GM06990 (cell line): ENCODE results near the gene TOP3B.
"Not testable (repeated sequence)": the region's sequence is repeated elsewhere in the genome, so short reads cannot be mapped to it uniquely, and the experiment has no call there.

Source experiments
- DNase-seq: peaks from one replicate; pipeline ENCODE4 v3.0.0-alpha.2; 2011; ENCODE audit not compliant: insufficient read length; ENCODE audit errors: extremely low read depth
- H3K27me3 ChIP-seq: replicated peaks from 2 replicates; pipeline ENCODE4 v1.6.0; 2011; ENCODE audit warnings: low read length; ENCODE audit not compliant: control insufficient read depth, insufficient read depth
- H3K36me3 ChIP-seq: 2 replicates; pipeline ENCODE4 v1.5.1; 2011; ENCODE audit warnings: low read length; ENCODE audit not compliant: control insufficient read depth, insufficient read depth
- H3K4me3 ChIP-seq: replicated peaks from 2 replicates; pipeline ENCODE4 v1.5.1; 2011; ENCODE audit warnings: low read depth, mild to moderate bottlenecking, control low read depth, low read length
- TF ChIP-seq, protein P1 (sequence below): IDR thresholded peaks from 2 replicates; pipeline ENCODE4 v1.5.1; 2011; ENCODE audit warnings: low read length, control low read depth, mild to moderate bottlenecking, inconsistent platforms; ENCODE audit not compliant: insufficient read depth, poor library complexity, severe bottlenecking

The TOP3B gene

GRCh38 chr22:21917959-21918261 lies 64.7 kb downstream of the TOP3B start:
- H3K36me3 ChIP-seq = no peaks in the 10 kb centered on the region
- H3K4me3 ChIP-seq = no peak overlapping the region
- no peak for DNase-seq
- no peaks in the 10 kb centered on the region for H3K27me3 ChIP-seq
- TF ChIP-seq, protein P1, sequence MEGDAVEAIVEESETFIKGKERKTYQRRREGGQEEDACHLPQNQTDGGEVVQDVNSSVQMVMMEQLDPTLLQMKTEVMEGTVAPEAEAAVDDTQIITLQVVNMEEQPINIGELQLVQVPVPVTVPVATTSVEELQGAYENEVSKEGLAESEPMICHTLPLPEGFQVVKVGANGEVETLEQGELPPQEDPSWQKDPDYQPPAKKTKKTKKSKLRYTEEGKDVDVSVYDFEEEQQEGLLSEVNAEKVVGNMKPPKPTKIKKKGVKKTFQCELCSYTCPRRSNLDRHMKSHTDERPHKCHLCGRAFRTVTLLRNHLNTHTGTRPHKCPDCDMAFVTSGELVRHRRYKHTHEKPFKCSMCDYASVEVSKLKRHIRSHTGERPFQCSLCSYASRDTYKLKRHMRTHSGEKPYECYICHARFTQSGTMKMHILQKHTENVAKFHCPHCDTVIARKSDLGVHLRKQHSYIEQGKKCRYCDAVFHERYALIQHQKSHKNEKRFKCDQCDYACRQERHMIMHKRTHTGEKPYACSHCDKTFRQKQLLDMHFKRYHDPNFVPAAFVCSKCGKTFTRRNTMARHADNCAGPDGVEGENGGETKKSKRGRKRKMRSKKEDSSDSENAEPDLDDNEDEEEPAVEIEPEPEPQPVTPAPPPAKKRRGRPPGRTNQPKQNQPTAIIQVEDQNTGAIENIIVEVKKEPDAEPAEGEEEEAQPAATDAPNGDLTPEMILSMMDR = no peak

DNA sequence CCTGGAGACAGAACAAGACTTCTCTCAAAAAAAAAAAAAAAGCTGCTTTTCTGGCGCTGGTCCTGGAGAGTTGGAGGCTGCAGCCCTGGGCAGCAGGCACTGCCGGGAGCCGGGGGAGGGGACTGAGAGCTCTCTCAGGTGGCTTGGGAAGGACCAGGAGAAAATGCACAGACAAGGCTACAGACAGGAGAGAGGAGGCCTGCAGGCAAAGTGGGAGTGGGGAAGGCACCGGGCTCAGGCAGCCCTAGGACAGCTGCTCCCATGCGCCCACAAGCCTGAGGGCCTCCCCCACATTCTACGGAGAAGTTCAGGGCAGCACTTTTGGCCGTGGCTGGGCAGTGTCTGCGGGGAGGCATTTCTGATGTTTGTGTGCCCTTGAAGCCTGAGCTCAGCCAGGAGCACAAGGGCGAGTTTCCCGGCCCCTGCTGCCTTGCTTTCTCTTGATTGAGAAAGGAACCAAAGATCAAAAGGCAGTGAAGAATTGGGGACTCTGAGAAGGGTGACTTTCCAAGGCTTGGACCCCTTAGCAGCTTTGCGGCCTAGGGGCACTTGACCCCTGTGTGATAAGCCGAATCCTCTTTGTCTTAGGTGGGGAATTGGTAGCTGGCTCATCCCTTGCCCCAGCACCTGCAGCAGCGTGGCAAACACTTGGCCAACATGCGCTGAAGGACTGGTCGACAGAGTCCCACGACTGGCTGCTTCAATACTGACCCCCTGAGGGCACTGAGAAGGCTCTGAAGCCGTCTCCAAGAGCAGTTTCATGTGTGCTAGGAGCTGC lies 65.2 kb downstream of the TOP3B start:
- TF ChIP-seq, protein P1 = no peak
- Histone ChIP-seq H3K36me3 (no peaks in the 10 kb centered on the region), H3K27me3 (no peaks in the 10 kb centered on the region), H3K4me3 (no peak overlapping the region)
- DNase-seq = no peak

DNA sequence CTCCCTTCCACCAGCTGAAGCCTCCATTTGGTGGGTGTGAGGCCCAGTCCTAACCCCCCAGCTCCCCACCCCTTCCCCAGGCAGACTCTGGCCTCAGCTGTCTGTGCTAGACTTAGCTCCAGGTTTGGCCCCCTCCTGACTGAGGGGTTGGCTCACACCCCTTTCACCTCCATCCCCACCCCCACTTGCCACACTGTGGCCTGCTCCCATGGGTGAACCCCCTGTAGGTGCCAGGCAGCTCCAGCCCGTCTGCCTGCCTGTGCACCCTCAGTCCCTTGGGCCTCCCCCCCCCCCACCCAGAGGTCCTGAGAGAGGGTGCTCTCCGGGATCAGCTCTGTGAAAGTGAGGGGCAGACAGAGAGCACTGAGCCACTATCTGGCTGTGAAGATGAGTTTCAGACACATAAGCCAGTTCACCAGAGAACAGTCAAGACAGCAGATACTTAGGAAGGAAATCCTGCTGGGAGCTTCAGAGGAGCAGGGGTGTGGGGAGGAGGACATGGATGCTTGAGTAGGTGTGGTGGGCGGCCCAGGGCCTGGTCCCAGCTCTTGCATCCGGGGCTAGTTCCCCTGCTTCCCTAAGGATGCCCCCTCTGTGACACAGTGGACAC lies 66.2 kb downstream of the TOP3B start:
- no peaks in the 10 kb centered on the region for H3K27me3 ChIP-seq
- no peak for DNase-seq

DNA sequence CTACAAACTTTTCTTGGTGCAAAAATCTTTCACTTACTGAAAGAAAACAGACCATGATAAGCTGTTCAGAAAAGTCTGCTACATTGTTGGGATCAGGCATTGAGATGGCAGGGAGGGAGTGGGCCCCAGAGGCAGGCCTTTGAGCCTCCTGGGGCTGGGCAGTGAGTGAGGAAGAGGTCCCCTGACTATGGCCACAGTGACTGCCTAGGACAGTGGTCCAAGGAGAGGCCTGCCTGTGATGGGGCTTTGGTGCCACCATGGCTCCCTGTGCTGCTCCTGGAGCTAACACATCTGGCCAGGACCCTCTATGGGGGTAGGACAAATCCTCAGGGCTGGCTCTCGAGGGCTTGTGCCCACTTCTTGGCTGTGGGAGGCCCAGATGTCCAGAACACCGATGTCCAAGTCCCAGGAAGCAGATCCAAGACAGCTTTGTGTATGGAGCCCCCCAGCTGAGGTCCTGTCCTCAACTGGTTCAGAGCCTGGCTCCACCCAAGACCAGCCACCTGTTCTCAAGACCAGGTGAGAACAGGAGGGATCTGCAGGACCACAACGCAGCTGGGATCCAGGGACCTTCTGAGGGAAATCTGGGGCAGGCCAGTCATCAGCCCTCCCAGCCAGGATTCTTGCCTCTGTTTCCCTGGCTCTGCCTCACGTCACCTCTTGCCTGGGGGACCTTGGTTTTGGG lies 66.8 kb downstream of the TOP3B start:
- DNase-seq = no peak
- no peak overlapping the region for H3K4me3 ChIP-seq
- TF ChIP-seq, protein P1 = no peak

More for the DNA sequence above, 66.2 kb downstream of the TOP3B start:
- Histone ChIP-seq H3K4me3 (no peak overlapping the region), H3K36me3 (no peaks in the 10 kb centered on the region)
- TF ChIP-seq, protein P1 = no peak

GRCh38 chr22:21914033-21914642 lies 68.4 kb downstream of the TOP3B start:
- not testable (repeated sequence) for H3K36me3 ChIP-seq, H3K27me3 ChIP-seq, DNase-seq, H3K4me3 ChIP-seq

More for the DNA sequence above, 66.8 kb downstream of the TOP3B start:
- Histone ChIP-seq H3K27me3 (no peaks in the 10 kb centered on the region), H3K36me3 (no peaks in the 10 kb centered on the region)

- H3K4me3 ChIP-seq, H3K27me3 ChIP-seq, H3K36me3 ChIP-seq, DNase-seq: not testable (repeated sequence)
Measured at GRCh38 chr22:21910367-21910766, 72.2 kb downstream of the TOP3B start.
